NB4 (cell line): Measurements from ENCODE around the gene ADAMTS7.

Experiments
- CTCF ChIP-seq: IDR thresholded peaks from one replicate; pipeline ENCODE4 v1.5.1; 2012; ENCODE audit warnings: low read depth, low read length
- POLR2A ChIP-seq: IDR thresholded peaks from 2 replicates; pipeline ENCODE4 v1.6.1; 2011; ENCODE audit warnings: mild to moderate bottlenecking; ENCODE audit not compliant: insufficient read length; ENCODE audit errors: extremely low read depth

- TF ChIP-seq CTCF (no peak), POLR2A (no peak)
Observed at GRCh38 chr15:78795043-78795442, 16.2 kb downstream of the ADAMTS7 start.
